IPS-18c (cell line): Measurements from ENCODE around the gene ZFP36L2.
A peak's percentile ranks its signal among the peaks of the same experiment; 100 is the strongest.

Experiments used
- H3K4me3 ChIP-seq: 2 replicates; pipeline ENCODE4 v1.7.0; 2013; ENCODE audit warnings: low read depth, mild to moderate bottlenecking, low read length, moderate library complexity; ENCODE audit not compliant: insufficient read depth
- H3K9me3 ChIP-seq: one replicate; pipeline ENCODE4 v1.6.1; 2013; ENCODE audit warnings: mild to moderate bottlenecking, low read length, moderate library complexity; ENCODE audit not compliant: control insufficient read depth, insufficient read depth

Gene ZFP36L2

DNA sequence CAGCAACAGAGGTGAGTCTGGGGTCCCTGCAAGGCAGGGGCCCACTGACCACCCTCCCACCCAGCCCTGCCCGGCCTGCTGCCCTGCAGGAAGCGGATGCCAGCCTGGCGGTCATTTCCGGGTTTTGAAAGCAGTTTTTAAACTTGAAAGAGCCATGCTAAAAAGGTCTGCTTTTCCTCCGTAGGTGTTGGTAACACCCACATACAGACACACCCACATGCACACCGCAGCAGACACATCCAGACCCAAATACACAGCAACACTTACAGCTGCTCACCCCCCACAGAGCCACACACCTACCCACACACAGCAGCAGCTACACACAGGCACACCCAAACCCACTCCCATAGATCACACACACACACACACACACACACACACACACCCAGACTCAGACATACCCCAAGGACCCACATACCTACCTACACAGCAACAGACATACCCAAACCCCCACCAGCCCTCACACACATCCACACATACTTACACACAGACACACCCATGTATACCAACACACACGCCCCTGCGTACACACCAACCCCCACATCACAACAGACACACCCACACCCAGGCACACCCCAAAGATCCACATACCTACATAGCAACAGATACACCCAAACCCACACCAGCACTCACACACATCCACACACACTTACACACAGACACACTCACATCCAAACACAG lies 7.6 kb downstream of the ZFP36L2 start:
- H3K9me3 ChIP-seq, result no peaks in the 10 kb centered on the region
- peak overlapping the region; percentile 48; the same call in 1 of the 2 replicates for H3K4me3 ChIP-seq

DNA sequence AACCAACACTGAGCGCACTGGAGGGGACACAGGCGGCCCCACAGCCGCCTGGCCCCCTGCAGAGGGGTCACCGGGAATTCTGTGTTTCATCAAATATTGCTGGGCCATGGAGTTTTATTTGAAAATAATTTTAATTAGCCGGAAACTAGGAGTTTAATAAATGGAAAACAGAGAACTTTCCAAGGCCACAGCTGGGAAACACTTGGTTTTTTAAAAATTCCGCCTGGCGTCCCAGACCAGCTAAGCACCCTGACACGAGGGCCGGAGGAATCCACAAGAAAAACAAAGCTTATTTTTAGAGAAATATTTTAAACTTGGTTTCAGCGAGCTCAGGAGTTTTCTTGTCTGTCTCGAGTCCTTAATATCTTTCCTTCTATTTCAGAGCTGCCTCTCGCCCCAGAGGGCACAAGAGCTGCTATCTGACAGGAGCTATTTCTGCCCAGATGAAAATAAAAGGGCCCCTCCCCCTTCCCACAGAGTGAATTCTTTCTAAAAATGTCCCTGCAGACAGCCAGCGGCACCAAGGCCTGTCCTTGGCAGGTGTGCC lies 8.2 kb downstream of the ZFP36L2 start:
- H3K4me3 ChIP-seq, result no peak overlapping the region; the same call in 1 of the 2 replicates

DNA sequence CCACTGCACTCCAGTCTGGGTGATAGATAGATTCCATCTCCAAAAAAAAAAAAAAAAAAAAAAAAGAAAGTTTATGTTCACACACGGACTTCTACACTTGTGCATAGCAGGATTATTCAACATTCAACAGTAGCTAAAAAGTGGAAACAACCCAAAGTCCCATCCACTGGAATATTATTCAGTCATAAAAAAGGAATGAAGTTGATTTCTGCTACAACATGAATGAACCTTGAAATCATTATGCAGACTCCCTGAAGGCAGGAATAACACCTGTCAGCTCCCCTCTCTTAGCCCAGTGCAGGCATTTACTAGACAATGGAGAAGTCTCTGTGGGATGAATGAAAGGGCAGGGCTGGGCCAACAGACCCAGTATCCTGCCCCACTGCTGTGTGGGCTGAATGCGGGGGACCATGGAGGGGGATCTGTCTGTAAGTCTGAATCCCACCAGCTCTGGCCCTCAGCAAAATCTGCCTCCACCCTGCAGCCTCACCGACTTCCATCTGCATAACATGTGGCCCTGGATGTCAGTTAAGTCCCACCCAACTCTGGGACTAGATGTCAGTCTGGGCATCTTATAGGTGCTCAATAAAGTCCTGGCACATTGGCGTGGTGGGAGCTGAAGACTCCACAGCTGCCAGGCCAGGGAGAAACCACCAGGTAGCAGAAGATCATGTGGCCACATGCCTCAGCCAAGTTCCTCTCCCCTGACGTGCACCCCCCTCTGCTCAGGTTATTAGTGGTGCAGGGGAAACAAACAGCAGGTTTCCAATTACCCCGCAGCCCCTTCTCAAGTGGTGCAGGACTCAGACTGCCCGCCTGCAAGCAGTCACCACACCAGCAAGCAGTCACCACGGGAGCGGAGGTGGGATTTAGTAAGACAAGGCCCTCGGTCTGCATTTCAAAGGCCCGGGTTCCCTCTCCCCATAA lies 8.9 kb downstream of the ZFP36L2 start:
- H3K4me3 ChIP-seq, result no peak overlapping the region; the same call in 1 of the 2 replicates
- no peaks in the 10 kb centered on the region for H3K9me3 ChIP-seq

More for the DNA sequence above, 8.2 kb downstream of the ZFP36L2 start:
- H3K9me3 ChIP-seq, result no peaks in the 10 kb centered on the region

DNA sequence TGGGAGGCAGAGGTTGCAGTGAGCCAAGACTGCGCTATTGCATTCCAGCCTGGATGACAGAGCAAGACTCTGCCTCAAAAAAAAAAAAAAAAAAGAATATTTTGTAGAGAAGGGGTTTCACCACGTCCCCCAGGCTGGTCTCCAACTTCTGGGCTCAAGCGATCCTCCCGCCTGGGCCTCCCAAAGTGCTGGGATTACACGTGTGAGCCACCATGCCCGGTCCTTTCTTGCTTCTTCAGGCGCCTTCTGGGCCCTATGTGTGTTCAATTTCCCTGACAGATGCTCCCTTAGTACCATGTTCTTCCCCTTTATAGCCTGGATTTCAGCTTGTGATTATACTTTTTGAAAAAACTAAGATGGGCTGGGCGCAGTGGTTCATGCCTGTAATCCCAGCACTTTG lies 9.8 kb downstream of the ZFP36L2 start:
- Histone ChIP-seq H3K9me3 (no peaks in the 10 kb centered on the region), H3K4me3 (no peak overlapping the region)

DNA sequence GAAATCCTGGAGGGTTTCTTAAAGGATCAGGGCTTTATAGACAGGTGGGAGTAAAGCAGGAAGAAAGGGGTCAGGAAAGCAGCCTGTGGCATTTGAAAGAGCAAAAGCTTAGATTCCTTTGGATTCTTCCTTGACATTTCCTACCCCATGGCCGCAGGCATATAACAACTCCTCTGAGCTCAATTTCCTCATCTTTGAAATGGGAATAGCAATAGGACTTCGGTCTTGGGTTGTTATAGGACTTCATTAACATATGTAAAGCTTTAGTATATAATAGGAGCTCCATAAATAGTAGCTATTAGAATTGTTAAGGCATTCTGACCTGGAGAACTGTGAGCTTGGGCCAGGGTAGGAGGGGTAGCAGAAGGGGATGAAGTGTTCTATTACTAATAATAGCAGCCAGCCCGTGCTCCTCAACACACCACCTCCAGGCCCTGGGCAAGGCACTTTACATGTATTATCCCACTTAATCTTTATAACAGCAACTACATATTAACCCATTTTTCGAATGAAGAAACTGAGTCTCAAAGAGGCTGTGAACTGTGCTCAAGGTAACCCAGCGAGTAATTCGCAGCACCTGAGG lies 10.6 kb downstream of the ZFP36L2 start:
- H3K4me3 ChIP-seq, result no peak overlapping the region
- no peaks in the 10 kb centered on the region for H3K9me3 ChIP-seq

DNA sequence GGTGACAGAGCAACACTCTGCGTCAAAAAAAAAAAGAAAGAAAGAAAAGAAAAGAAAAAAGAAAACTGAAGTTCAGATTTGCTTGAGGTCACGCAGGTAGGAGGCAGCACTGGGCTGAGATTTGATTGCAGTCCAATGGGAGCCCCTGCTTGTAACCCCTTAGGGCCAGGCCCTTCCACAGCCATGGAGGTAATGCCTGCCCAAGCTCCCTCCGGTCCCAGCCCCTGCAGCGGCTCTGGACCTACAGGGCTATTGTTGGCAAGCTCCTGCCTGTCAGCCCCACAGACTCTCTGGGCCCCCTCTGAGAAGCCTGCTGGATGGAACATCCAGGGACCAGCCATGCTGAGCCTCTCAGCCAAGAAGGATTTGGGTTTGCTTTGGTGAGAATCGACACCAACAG lies 12.2 kb downstream of the ZFP36L2 start:
- H3K4me3 ChIP-seq, result no peak overlapping the region
- H3K9me3 ChIP-seq, result no peaks in the 10 kb centered on the region

DNA sequence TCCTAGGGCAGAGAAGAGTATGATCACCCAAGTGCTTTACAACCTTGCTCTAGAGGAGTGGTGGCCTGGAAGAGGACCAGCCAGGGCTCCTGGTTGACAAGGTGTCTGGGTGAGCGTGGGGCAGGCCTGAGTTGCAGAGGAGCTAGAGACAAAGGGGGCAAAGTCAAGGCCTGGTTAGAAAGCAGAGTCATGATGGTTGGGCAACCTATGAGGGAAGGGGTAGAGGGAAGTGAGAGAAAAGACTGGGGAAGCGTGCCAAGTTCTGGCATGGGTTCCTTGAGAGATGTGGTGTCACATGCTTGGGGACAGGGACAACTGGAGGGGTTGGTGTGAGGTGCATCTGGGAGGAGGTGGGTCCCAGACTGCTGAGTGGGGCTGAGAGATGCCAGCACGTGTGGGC lies 13.5 kb downstream of the ZFP36L2 start:
- no peak overlapping the region for H3K4me3 ChIP-seq
- no peaks in the 10 kb centered on the region for H3K9me3 ChIP-seq

DNA sequence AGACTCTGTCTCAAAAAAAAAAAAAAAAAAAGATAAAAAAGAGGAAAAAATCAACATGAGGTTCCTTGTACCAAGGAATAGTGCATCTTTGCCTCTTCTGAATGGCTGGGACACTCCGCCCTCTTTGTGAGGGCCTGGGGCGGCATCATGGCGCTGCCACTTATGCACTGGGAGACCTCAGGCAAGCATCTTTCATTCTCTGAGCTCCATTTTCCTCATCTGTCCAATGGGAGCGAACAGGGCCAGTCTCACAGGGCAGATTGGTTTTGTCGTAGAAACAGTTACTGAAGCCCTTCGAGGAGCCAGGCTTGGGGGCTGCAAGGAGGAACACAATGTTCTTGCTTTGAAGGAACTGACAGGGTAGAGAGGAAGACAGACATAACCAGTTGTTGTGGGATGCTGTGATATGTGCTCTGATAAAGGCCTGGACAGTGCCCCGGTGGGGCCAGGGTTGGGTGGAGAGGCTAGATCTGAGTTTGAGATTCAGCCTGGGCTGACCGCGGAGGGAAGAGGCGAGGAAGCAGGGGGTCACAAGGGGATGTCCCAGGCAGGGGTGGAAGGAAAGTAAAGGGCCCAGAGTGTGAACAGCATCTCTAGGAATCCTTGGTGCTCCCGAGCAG lies 14.1 kb downstream of the ZFP36L2 start:
- Histone ChIP-seq H3K9me3 (no peaks in the 10 kb centered on the region), H3K4me3 (no peak overlapping the region)

DNA sequence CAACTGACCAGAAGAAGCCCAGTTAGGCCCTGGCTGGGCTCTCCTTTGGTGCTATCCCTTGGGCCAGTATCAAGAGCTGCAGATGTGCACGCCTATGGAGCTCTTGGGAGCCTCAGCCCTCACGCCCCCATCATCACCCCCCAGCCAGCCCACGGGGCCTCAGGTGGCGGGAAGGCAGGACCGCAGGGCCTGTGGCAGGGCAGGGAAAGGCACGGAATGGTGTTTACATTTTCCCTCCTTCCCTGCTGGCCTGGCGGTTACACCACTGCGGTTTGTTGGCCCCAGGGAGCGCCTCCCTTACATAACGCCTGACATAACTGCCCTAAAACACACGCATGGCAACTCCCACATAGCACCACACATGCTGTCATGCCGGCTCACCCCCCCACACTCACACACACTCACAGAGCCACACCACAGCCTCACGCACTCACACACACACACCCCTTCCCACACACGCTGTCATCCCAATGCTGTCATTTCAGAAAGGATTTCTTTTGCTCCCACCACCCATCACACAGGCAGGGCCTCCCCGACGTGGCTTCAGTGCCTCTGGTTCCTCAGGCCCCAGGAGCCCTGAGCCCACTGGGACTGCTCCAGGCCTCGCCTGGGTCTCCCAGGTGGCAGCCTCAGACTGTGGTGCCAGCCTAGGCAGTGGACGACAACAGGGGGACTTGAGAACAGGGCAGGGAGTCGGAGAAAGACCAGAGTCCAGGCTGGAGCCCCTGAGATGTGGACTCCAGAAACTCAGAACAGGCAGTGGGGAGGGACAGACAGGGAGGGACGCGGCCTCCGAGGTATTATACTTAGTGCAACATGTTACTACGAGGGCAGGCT lies 15.7 kb downstream of the ZFP36L2 start:
- H3K4me3 ChIP-seq, result no peak overlapping the region

DNA sequence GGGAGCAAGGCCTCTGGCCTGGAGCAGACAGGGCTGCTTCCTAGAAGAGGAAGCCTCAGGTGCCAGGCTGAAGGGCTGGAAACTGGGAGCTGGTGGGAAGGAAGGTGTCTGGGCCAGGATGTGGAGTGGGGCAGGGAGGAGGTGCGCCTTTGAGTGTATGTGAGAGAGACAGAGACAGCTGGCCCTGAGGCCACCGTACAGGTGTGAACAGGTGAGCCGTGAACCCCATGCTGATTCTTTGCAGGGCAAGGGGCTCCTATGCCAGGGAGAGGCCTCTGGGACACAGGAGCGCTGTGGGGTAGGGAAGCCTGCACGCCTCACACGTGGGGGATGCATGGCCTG lies 16.3 kb downstream of the ZFP36L2 start:
- Histone ChIP-seq H3K4me3 (no peak overlapping the region), H3K9me3 (no peaks in the 10 kb centered on the region)

More for the DNA sequence above, 15.7 kb downstream of the ZFP36L2 start:
- H3K9me3 ChIP-seq, result no peaks in the 10 kb centered on the region

DNA sequence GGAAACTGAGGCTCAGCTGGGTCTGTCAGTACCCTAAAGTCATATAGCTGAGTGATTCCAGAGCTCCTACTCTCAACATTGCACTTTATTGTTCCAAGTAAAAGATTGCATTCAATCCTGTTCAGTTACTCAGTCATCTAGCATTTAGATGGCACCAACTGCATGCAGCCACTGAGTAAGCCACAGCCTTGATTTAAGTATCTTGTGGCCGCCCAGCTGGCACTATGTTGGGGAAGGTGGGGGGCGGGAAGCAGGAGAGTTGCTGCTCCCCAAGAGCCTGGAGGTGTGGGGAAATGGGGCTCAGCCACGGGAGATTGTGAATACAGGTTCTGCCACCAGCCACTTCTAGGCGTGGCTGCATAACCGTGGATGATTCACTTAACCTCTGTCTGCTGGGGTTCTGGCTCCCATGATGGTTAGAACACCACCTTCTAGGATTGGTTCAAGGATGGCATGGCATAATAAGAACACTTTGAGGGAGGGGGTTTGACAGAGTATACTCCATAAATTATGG lies 17.1 kb downstream of the ZFP36L2 start:
- H3K9me3 ChIP-seq, result no peaks in the 10 kb centered on the region
- H3K4me3 ChIP-seq, result no peak overlapping the region

DNA sequence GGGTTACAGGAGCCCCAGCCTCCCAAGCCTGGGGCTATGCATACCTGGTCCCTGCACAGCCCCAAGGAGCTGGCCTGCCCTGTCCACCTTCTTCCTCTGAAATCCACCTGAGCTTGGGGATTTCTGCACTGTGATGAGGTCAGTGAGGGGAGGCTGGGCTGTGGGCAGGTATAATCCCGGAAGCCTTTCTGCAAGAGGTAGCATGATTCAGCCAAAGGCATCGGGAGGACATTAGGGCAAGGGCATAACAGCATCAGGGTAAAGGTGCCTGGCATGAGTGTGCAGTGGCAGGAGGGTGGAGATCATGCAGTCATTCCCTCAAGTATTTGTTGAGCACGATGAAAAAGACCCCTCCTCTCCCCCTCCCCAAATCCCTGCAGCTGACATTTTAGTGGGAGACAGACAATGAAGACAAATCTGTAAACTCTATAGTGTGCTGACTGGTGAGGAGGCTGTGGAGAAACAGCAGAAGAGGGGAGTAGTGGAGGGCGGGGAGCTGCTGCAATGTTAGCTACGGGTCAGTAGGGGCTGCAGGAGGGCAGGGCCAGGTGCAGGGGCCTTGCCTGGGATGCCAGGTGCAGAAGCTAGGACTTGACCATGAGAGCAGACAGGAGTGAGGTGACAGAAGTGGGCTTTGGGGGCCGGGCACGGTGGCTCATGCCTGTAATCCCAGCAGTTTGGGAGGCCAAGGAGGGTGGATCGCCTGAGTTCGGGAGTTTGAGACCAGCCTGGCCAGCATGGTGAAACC lies 18.7 kb downstream of the ZFP36L2 start:
- H3K4me3 ChIP-seq, result no peak overlapping the region
- H3K9me3 ChIP-seq, result no peaks in the 10 kb centered on the region

DNA sequence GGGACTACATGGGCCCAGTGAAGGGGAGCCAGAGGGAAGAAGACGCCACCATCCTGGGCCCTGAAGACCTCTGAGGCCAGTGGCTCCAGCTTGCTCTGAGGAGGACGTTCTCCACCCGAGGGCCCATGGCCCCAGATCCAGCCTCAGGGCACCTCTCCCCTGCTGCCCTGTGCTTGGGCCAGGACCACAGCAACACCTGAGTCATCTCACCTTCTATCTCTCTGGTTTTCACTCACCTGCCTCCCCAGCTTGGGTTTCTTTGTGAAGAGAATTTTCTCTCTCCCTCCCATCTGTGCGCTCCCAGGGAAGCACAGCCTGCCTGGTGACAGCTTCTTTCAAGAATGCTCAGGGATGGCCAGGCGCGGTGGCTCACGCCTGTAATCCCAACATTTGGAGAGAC lies 19.8 kb downstream of the ZFP36L2 start:
- Histone ChIP-seq H3K4me3 (no peak overlapping the region), H3K9me3 (no peaks in the 10 kb centered on the region)

DNA sequence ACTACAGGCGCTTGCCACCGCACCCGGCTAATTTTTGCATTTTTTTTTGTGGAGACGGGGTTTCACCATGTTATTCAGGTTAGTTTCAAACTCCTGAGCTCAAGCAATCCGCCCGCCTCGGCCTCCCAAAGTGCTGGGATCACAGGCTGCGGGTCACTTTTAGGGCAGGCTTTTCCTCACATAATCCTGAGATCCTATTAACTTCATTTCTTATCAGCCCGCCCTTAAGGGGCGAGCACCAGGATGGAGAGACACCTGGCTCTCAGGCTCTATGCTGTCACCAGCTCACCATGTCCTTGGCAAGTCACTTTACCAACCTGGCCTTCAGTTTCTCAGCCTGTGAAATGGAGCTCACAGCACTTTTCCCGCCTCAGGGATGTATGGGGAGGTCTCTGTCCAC lies 23.0 kb downstream of the ZFP36L2 start:
- H3K4me3 ChIP-seq, result no peak overlapping the region
- no peaks in the 10 kb centered on the region for H3K9me3 ChIP-seq

DNA sequence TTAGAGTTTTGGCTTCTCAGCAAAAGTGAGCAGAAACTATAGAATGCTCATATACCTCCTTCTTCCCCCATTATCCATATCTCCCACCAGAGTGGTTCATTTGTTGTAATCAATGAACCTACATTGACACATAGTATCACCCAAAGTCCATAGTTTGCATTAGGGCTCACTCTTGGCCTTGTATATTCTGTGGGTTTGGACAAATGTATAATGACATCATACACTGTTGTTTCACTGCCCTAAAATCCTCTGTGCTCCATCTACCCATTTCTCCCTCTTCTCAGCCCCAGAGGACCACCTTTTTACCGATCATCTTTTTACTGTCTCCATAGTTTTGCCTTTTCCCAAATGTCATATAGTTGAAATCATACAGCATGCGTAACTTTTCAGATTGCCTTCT lies 24.1 kb downstream of the ZFP36L2 start:
- no peaks in the 10 kb centered on the region for H3K9me3 ChIP-seq
- H3K4me3 ChIP-seq, result no peak overlapping the region

DNA sequence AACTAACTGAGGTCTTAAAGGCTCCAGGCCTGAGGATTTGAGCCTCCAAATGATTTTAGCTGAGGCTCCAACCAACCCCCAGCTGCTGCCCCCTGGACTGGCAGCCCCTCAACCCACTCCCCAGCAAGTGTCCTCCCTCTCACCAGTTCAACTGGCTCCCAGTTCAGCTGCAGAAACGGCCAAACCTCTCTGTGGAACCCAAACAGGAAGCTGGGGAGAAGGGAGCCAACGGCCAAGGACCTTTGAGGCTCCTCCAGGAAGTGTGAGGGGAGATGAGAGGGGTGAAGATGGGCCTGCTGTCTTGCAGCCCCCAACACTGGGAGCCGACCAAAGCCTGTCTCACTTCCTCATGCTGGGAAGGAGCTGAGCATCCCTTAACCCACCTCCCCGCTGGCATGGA lies 24.9 kb downstream of the ZFP36L2 start:
- no peak overlapping the region for H3K4me3 ChIP-seq
- H3K9me3 ChIP-seq, result no peaks in the 10 kb centered on the region
